HAP-1 (cell line): ENCODE results near the gene BRD7.

ENCODE experiments used
- DNase-seq, 2 experiments: peaks; one replicate each; pipeline ENCODE4 v3.0.0-alpha.2; 2016 to 2020; ENCODE audit warnings: low spot score in 2 of 2
- H3K27me3 ChIP-seq: fragments of 250-450 bp; sonication (Bioruptor Pico); 2 replicates; pipeline ENCODE4 v1.5.1; 2020; ENCODE audit warnings: low read depth, mild to moderate bottlenecking, moderate library complexity
- H3K36me3 ChIP-seq: fragments of 250-450 bp; sonication (Bioruptor Pico); replicated peaks from 2 replicates; pipeline ENCODE4 v1.5.1; 2020; ENCODE audit warnings: mild to moderate bottlenecking
- H3K4me1 ChIP-seq: fragments of 250-450 bp; sonication (Bioruptor Pico); 2 replicates; pipeline ENCODE4 v1.5.1; 2020; ENCODE audit warnings: mild to moderate bottlenecking
- H3K4me3 ChIP-seq: fragments of 250-450 bp; sonication (Bioruptor Pico); 2 replicates; pipeline ENCODE4 v1.5.1; 2020; ENCODE audit warnings: mild to moderate bottlenecking, moderate library complexity
- H3K9me3 ChIP-seq: fragments of 250-450 bp; sonication (Bioruptor Pico); 2 replicates; pipeline ENCODE4 v1.5.1; 2020; ENCODE audit warnings: mild to moderate bottlenecking, moderate library complexity
- in situ Hi-C: fragments of 300-500 bp; cut with MboI; formaldehyde crosslinking; loops from 3 replicates; pipeline ENCODE4 v1.14.3; 2020; ENCODE audit warnings: low sequenced_read_pairs, inconsistent platforms, mixed read lengths

The BRD7 gene

GRCh38 chr16:50378417-50378816 is 9.6 kb upstream of the BRD7 start:
- Histone ChIP-seq H3K9me3 (no peaks in the 10 kb centered on the region), H3K27me3 (no peaks in the 10 kb centered on the region), H3K4me3 (no peak overlapping the region), H3K4me1 (no peaks in the 10 kb centered on the region), H3K36me3 (no peaks in the 10 kb centered on the region)
- DNase-seq: no peak
- in situ Hi-C loops: loop anchor here (10.0 kb wide), 1 partner anchor 276 kb away; no protein-coding TSS in a partner anchor

- in situ Hi-C loops: loop anchor here (10.0 kb wide), 1 partner anchor 278 kb away; no protein-coding TSS in a partner anchor
- Histone ChIP-seq H3K27me3 (no peaks in the 10 kb centered on the region), H3K4me1 (no peaks in the 10 kb centered on the region), H3K36me3 (no peaks in the 10 kb centered on the region), H3K9me3 (no peaks in the 10 kb centered on the region), H3K4me3 (no peak overlapping the region)
- DNase-seq: no peak
These were observed 8.2 kb upstream of the BRD7 start for GRCh38 chr16:50377001-50377400.

GRCh38 chr16:50373780-50374179 is 5.0 kb upstream of the BRD7 start:
- H3K4me3 ChIP-seq: no peak overlapping the region
- H3K36me3 ChIP-seq: no peaks in the 10 kb centered on the region
- peaks cover 5% of the 10 kb centered on the region; the same call in 1 of the 2 replicates for H3K4me1 ChIP-seq
- in situ Hi-C loops: loop anchor here (10.0 to 25.0 kb wide), 2 partner anchors 281 to 439 kb away; no protein-coding TSS in a partner anchor
- no peak for DNase-seq
- no peaks in the 10 kb centered on the region for H3K9me3 ChIP-seq
- H3K27me3 ChIP-seq: no peaks in the 10 kb centered on the region

- peaks cover 5% of the 10 kb centered on the region; the same call in 1 of the 2 replicates for H3K4me1 ChIP-seq
- in situ Hi-C loops: loop anchor here (10.0 to 25.0 kb wide), 2 partner anchors 281 to 439 kb away; no protein-coding TSS in a partner anchor
- no peak for DNase-seq
- H3K9me3 ChIP-seq: no peaks in the 10 kb centered on the region
- no peaks in the 10 kb centered on the region; the same call in 1 of the 2 replicates for H3K36me3 ChIP-seq
- H3K4me3 ChIP-seq: no peak overlapping the region
- H3K27me3 ChIP-seq: no peaks in the 10 kb centered on the region
These were observed 4.5 kb upstream of the BRD7 start for GRCh38 chr16:50373345-50373701.

- H3K4me1 ChIP-seq: peaks cover 5% of the 10 kb centered on the region; the same call in 1 of the 2 replicates
- H3K4me3 ChIP-seq: no peak overlapping the region
- no peak for DNase-seq
- H3K9me3 ChIP-seq: no peaks in the 10 kb centered on the region
- in situ Hi-C loops: loop anchor here (10.0 to 25.0 kb wide), 2 partner anchors 282 to 440 kb away; no protein-coding TSS in a partner anchor
- H3K36me3 ChIP-seq: no peaks in the 10 kb centered on the region; the same call in 1 of the 2 replicates
- H3K27me3 ChIP-seq: no peaks in the 10 kb centered on the region
These were observed 4.0 kb upstream of the BRD7 start for GRCh38 chr16:50372611-50373344.

- peaks cover 10% of the 10 kb centered on the region; the same call in 1 of the 2 replicates for H3K4me1 ChIP-seq
- H3K27me3 ChIP-seq: no peaks in the 10 kb centered on the region
- no peak for DNase-seq
- in situ Hi-C loops: loop anchor here (10.0 to 25.0 kb wide), 2 partner anchors 283 to 440 kb away; no protein-coding TSS in a partner anchor
- no peak overlapping the region for H3K4me3 ChIP-seq
- H3K9me3 ChIP-seq: no peaks in the 10 kb centered on the region
- H3K36me3 ChIP-seq: no peaks in the 10 kb centered on the region; the same call in 1 of the 2 replicates
These were observed 3.3 kb upstream of the BRD7 start for GRCh38 chr16:50371936-50372595.

- in situ Hi-C loops: loop anchor here (10.0 to 25.0 kb wide), 2 partner anchors 284 to 441 kb away; no protein-coding TSS in a partner anchor
- Histone ChIP-seq H3K4me3 (no peak overlapping the region), H3K36me3 (peaks cover 6% of the 10 kb centered on the region; the same call in 1 of the 2 replicates), H3K27me3 (no peaks in the 10 kb centered on the region), H3K9me3 (no peaks in the 10 kb centered on the region), H3K4me1 (peaks cover 10% of the 10 kb centered on the region; the same call in 1 of the 2 replicates)
- no peak for DNase-seq
These were observed 2.4 kb upstream of the BRD7 start for GRCh38 chr16:50371036-50371716.

- Histone ChIP-seq H3K36me3 (peaks cover 22% of the 10 kb centered on the region), H3K9me3 (no peaks in the 10 kb centered on the region), H3K4me3 (peak overlapping the region; percentile 24), H3K4me1 (peaks cover 10% of the 10 kb centered on the region; the same call in 1 of the 2 replicates), H3K27me3 (no peaks in the 10 kb centered on the region)
- DNase-seq: no peak
- in situ Hi-C loops: loop anchor here (25.0 kb wide), 1 partner anchor 443 kb away; no protein-coding TSS in a partner anchor
These were observed 481 bp upstream of the BRD7 start for GRCh38 chr16:50369133-50369804.

- in situ Hi-C loops: loop anchor here (25.0 kb wide), 1 partner anchor 444 kb away; no protein-coding TSS in a partner anchor
These were observed 895 bp downstream of the BRD7 start for GRCh38 chr16:50367777-50368409.

GRCh38 chr16:50365791-50366575 is 2.8 kb downstream of the BRD7 start:
- no peak for DNase-seq
- H3K4me1 ChIP-seq: peaks cover 10% of the 10 kb centered on the region; the same call in 1 of the 2 replicates
- in situ Hi-C loops: loop anchor here (25.0 kb wide), 1 partner anchor 446 kb away; no protein-coding TSS in a partner anchor
- H3K4me3 ChIP-seq: no peak overlapping the region
- no peaks in the 10 kb centered on the region for H3K27me3 ChIP-seq
- no peaks in the 10 kb centered on the region for H3K9me3 ChIP-seq
- H3K36me3 ChIP-seq: peaks cover 46% of the 10 kb centered on the region

More at GRCh38 chr16:50367777-50368409, 895 bp downstream of the BRD7 start:
- peaks cover 10% of the 10 kb centered on the region; the same call in 1 of the 2 replicates for H3K4me1 ChIP-seq
- H3K36me3 ChIP-seq: peaks cover 36% of the 10 kb centered on the region
- no peaks in the 10 kb centered on the region for H3K9me3 ChIP-seq
- H3K4me3 ChIP-seq: peak overlapping the region; percentile 58
- no peak for DNase-seq
- H3K27me3 ChIP-seq: no peaks in the 10 kb centered on the region

GRCh38 chr16:50363656-50364055 is 5.1 kb downstream of the BRD7 start:
- 0 out of 2 replicates have a peak, but pooled peaks cover 6% of the 10 kb centered on the region for H3K4me1 ChIP-seq
- peaks cover 66% of the 10 kb centered on the region for H3K36me3 ChIP-seq
- H3K27me3 ChIP-seq: no peaks in the 10 kb centered on the region
- H3K4me3 ChIP-seq: no peak overlapping the region
- H3K9me3 ChIP-seq: no peaks in the 10 kb centered on the region
- DNase-seq: no peak
- in situ Hi-C loops: loop anchor here (25.0 kb wide), 1 partner anchor 449 kb away; no protein-coding TSS in a partner anchor

- Histone ChIP-seq H3K36me3 (peaks cover 76% of the 10 kb centered on the region), H3K27me3 (no peaks in the 10 kb centered on the region), H3K9me3 (no peaks in the 10 kb centered on the region), H3K4me3 (no peak overlapping the region), H3K4me1 (no peaks in the 10 kb centered on the region)
- in situ Hi-C loops: loop anchor here (25.0 kb wide), 1 partner anchor 452 kb away; no protein-coding TSS in a partner anchor
- DNase-seq: no peak
These were observed 8.0 kb downstream of the BRD7 start for GRCh38 chr16:50360779-50361178.
